Trophoblast cell (in vitro differentiated cells and primary cell): Measurements from ENCODE around the gene AKR1C3.
"Not testable (repeated sequence)": the region's sequence is repeated elsewhere in the genome, so short reads cannot be mapped to it uniquely, and the experiment has no call there.

Experiments used
- DNase-seq, 2 donors: peaks; one replicate each; pipeline ENCODE4 v3.0.0-alpha.2; 2016
- H2AFZ ChIP-seq: 2 replicates; pipeline ENCODE4 v1.6.1; 2013; ENCODE audit warnings: low read length, moderate library complexity, mild to moderate bottlenecking; ENCODE audit not compliant: insufficient read depth, poor library complexity
- H2AK5ac ChIP-seq: 2 replicates; pipeline ENCODE4 v1.6.1; 2013; ENCODE audit warnings: mild to moderate bottlenecking, low read length
- H2BK120ac ChIP-seq: 2 replicates; pipeline ENCODE4 v1.6.1; 2013; ENCODE audit warnings: low read length, mild to moderate bottlenecking, moderate library complexity; ENCODE audit not compliant: insufficient read depth, poor library complexity
- H2BK12ac ChIP-seq: 2 replicates; pipeline ENCODE4 v1.6.1; 2013; ENCODE audit warnings: mild to moderate bottlenecking, low read length, moderate library complexity
- H2BK5ac ChIP-seq: 2 replicates; pipeline ENCODE4 v1.6.1; 2013; ENCODE audit warnings: low read length, low read depth, moderate library complexity, mild to moderate bottlenecking; ENCODE audit not compliant: poor library complexity
- H3K14ac ChIP-seq: 2 replicates; pipeline ENCODE4 v1.6.1; 2013; ENCODE audit warnings: mild to moderate bottlenecking, low read length
- H3K18ac ChIP-seq: 2 replicates; pipeline ENCODE4 v1.6.1; 2013; ENCODE audit warnings: mild to moderate bottlenecking, low read length
- H3K23ac ChIP-seq: 2 replicates; pipeline ENCODE4 v1.6.1; 2013; ENCODE audit warnings: low read length
- H3K27ac ChIP-seq: 2 replicates; pipeline ENCODE4 v1.5.1; 2013; ENCODE audit warnings: low read depth, mild to moderate bottlenecking, inconsistent platforms, low read length, moderate library complexity
- H3K27me3 ChIP-seq: 2 replicates; pipeline ENCODE4 v1.6.1; 2013; ENCODE audit warnings: inconsistent platforms, mild to moderate bottlenecking, low read length, moderate library complexity; ENCODE audit not compliant: insufficient read depth
- H3K36me3 ChIP-seq, 2 experiments: 1 replicate in 1 of 2; 2 replicates in 1 of 2; pipeline ENCODE4 v1.6.1; 2013; ENCODE audit warnings: low read length in 2 of 2, mild to moderate bottlenecking in 2 of 2, moderate library complexity in 1 of 2; ENCODE audit not compliant: insufficient read depth in 2 of 2, control insufficient read depth in 1 of 2
- H3K4ac ChIP-seq: 2 replicates; pipeline ENCODE4 v1.6.1; 2013; ENCODE audit warnings: low read depth, mild to moderate bottlenecking, low read length, moderate library complexity
- H3K4me1 ChIP-seq, 2 experiments: 1 replicate in 1 of 2; 2 replicates in 1 of 2; pipeline ENCODE4 v1.6.1; 2013; ENCODE audit warnings: low read length in 2 of 2, mild to moderate bottlenecking in 2 of 2, moderate library complexity in 1 of 2; ENCODE audit not compliant: insufficient read depth in 2 of 2, control insufficient read depth in 1 of 2
- H3K4me2 ChIP-seq: 2 replicates; pipeline ENCODE4 v1.6.1; 2013; ENCODE audit warnings: inconsistent platforms, mild to moderate bottlenecking, low read length, moderate library complexity
- H3K4me3 ChIP-seq: 2 replicates; pipeline ENCODE4 v1.5.1; 2013; ENCODE audit warnings: mild to moderate bottlenecking, low read depth, low read length, inconsistent platforms
- H3K79me1 ChIP-seq: one replicate; pipeline ENCODE4 v1.6.1; 2013; ENCODE audit warnings: low read length
- H3K79me2 ChIP-seq: 2 replicates; pipeline ENCODE4 v1.6.1; 2013; ENCODE audit warnings: low read length, mild to moderate bottlenecking; ENCODE audit not compliant: control insufficient read depth, insufficient read depth, poor library complexity
- H3K9ac ChIP-seq: 2 replicates; pipeline ENCODE4 v1.6.1; 2013; ENCODE audit warnings: mild to moderate bottlenecking, low read length
- H3K9me3 ChIP-seq: 2 replicates; pipeline ENCODE4 v1.6.1; 2013; ENCODE audit warnings: low read depth, mild to moderate bottlenecking, control low read depth, inconsistent platforms, low read length; ENCODE audit not compliant: insufficient read depth
- H4K12ac ChIP-seq: 2 replicates; pipeline ENCODE4 v1.6.1; 2013; ENCODE audit warnings: low read depth, mild to moderate bottlenecking, low read length, moderate library complexity
- H4K8ac ChIP-seq: 2 replicates; pipeline ENCODE4 v1.6.1; 2013; ENCODE audit warnings: low read depth, mild to moderate bottlenecking, low read length, moderate library complexity
- H4K91ac ChIP-seq: one replicate; pipeline ENCODE4 v1.6.1; 2013; ENCODE audit warnings: low read depth, mild to moderate bottlenecking, low read length, moderate library complexity
- WGBS: extraction: QIAGEN DNeasy Blood & Tissue Kit; methylation state at CpG from one replicate; pipeline ENCODE4 v1.1.7; 2013; ENCODE audit warnings: missing lambda C conversion rate; ENCODE audit not compliant: insufficient read length, insufficient coverage; ENCODE audit errors: extremely low coverage; 5-methylcytosine and 5-hydroxymethylcytosine counted together

The AKR1C3 gene

GRCh38 chr10:5136468-5137087, 42.4 kb downstream of the AKR1C3 start:
- no peak overlapping the region for H3K4me3 ChIP-seq
- H3K79me2 ChIP-seq: no peaks in the 10 kb centered on the region
- H3K4ac ChIP-seq: no peak overlapping the region
- H3K23ac ChIP-seq: no peak overlapping the region
- H2AFZ ChIP-seq: no peak overlapping the region
- H2BK5ac ChIP-seq: no peak overlapping the region
- DNase-seq: no peak
- H3K36me3 ChIP-seq: no peaks in the 10 kb centered on the region
- H3K9me3 ChIP-seq: no peaks in the 10 kb centered on the region
- no peaks in the 10 kb centered on the region for H3K27me3 ChIP-seq
- no peak overlapping the region for H3K14ac ChIP-seq
- H3K79me1 ChIP-seq: no peaks in the 10 kb centered on the region
- no peak overlapping the region for H3K9ac ChIP-seq
- H2BK120ac ChIP-seq: no peak overlapping the region
- WGBS: no CpG with 5 or more reads among the region's 1 CpG
- no peak overlapping the region for H2BK12ac ChIP-seq
- no peaks in the 10 kb centered on the region for H3K4me1 ChIP-seq
- H4K12ac ChIP-seq: no peak overlapping the region
- H4K8ac ChIP-seq: no peak overlapping the region
- no peak overlapping the region for H2AK5ac ChIP-seq
- no peak overlapping the region for H3K18ac ChIP-seq
- no peak overlapping the region for H3K4me2 ChIP-seq
- no peak overlapping the region for H4K91ac ChIP-seq
- no peak overlapping the region for H3K27ac ChIP-seq

GRCh38 chr10:5137699-5138098, 43.5 kb downstream of the AKR1C3 start:
- not testable (repeated sequence) for DNase-seq, H3K18ac ChIP-seq, H3K27ac ChIP-seq, H3K9me3 ChIP-seq, H3K36me3 ChIP-seq, H3K79me2 ChIP-seq, H2AK5ac ChIP-seq, H3K79me1 ChIP-seq, H3K9ac ChIP-seq, H2BK120ac ChIP-seq, H4K12ac ChIP-seq, H2BK12ac ChIP-seq, H2BK5ac ChIP-seq, H2AFZ ChIP-seq, H3K27me3 ChIP-seq, H3K23ac ChIP-seq, H4K91ac ChIP-seq, H3K4me2 ChIP-seq, H3K4ac ChIP-seq, H4K8ac ChIP-seq, H3K4me3 ChIP-seq, H3K4me1 ChIP-seq, H3K14ac ChIP-seq
- no CpG with 5 or more reads among the region's 4 CpGs for WGBS

DNA sequence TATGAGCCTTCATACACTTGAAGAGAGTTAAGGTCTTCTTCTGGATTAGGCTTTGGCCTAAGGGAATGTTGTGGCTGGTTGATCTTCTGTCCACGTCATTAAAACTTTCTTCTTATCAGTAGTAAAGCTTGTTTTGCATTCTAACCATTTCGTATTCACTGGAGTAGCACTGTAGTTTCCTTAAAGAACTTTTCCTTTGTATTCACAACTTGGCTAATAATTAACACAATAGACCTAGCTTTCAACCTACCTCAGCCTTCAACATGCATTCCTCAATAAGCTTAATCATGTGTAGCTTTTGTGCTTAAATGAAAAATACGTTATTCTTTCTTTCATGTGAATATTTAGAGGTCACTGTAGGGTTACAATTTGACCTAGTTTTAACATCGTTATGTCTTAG, 48.0 kb downstream of the AKR1C3 start:
- Histone ChIP-seq H2BK5ac (no peak overlapping the region), H3K9ac (no peak overlapping the region), H4K8ac (no peak overlapping the region), H3K4ac (no peak overlapping the region), H3K79me2 (no peaks in the 10 kb centered on the region), H2BK120ac (no peak overlapping the region), H3K27ac (no peak overlapping the region), H3K4me1 (no peaks in the 10 kb centered on the region), H2BK12ac (no peak overlapping the region), H3K4me3 (no peak overlapping the region), H3K14ac (no peak overlapping the region), H4K91ac (no peak overlapping the region), H3K23ac (no peak overlapping the region), H2AFZ (no peak overlapping the region), H3K9me3 (no peaks in the 10 kb centered on the region), H3K36me3 (no peaks in the 10 kb centered on the region), H2AK5ac (no peak overlapping the region), H4K12ac (no peak overlapping the region), H3K27me3 (no peaks in the 10 kb centered on the region), H3K79me1 (no peaks in the 10 kb centered on the region), H3K4me2 (no peak overlapping the region), H3K18ac (no peak overlapping the region)
- WGBS: no CpG with 5 or more reads among the region's 4 CpGs
- no peak for DNase-seq

GRCh38 chr10:5143137-5143536, 48.9 kb downstream of the AKR1C3 start:
- no peak overlapping the region for H2AFZ ChIP-seq
- H3K4me1 ChIP-seq: no peaks in the 10 kb centered on the region
- no peaks in the 10 kb centered on the region for H3K79me2 ChIP-seq
- no peak overlapping the region for H3K23ac ChIP-seq
- DNase-seq: no peak
- no peak overlapping the region for H3K14ac ChIP-seq
- no peaks in the 10 kb centered on the region for H3K27me3 ChIP-seq
- no CpG with 5 or more reads among the region's 5 CpGs for WGBS
- no peak overlapping the region for H3K4ac ChIP-seq
- H3K18ac ChIP-seq: no peak overlapping the region
- no peak overlapping the region for H4K8ac ChIP-seq
- H2BK12ac ChIP-seq: no peak overlapping the region
- H2AK5ac ChIP-seq: no peak overlapping the region
- peaks cover 3% of the 10 kb centered on the region for H3K9me3 ChIP-seq
- H4K91ac ChIP-seq: no peak overlapping the region
- H3K27ac ChIP-seq: no peak overlapping the region
- no peaks in the 10 kb centered on the region for H3K36me3 ChIP-seq
- H3K4me2 ChIP-seq: no peak overlapping the region
- no peak overlapping the region for H2BK5ac ChIP-seq
- H3K4me3 ChIP-seq: no peak overlapping the region
- no peaks in the 10 kb centered on the region for H3K79me1 ChIP-seq
- no peak overlapping the region for H3K9ac ChIP-seq
- H2BK120ac ChIP-seq: no peak overlapping the region
- no peak overlapping the region for H4K12ac ChIP-seq
